Astrocyte (in vitro differentiated cells and primary cell): ENCODE measurements around the gene PKD2. TPM values are rescaled to one million over a fixed set of nuclear protein-coding genes. Genes with fewer than 3 reads are reported as not detected.

Experiments used
- DNase-seq: peaks from one replicate; pipeline ENCODE4 v3.0.0-alpha.2; 2010; ENCODE audit warnings: low read depth
- FAIRE-seq: peaks from 2 replicates; lab custom pipeline; 2011; peaks lifted over from hg19 to GRCh38; lab: Jason Lieb, UNC
- H2AFZ ChIP-seq: 2 replicates; pipeline ENCODE4 v1.6.0; 2012; ENCODE audit warnings: low read depth, low read length, inconsistent platforms
- H3K27ac ChIP-seq: 2 replicates; pipeline ENCODE4 v1.5.1; 2011; ENCODE audit warnings: low read depth, low read length, inconsistent platforms
- H3K27me3 ChIP-seq: 2 replicates; pipeline ENCODE4 v1.6.0; 2011; ENCODE audit warnings: low read length, inconsistent platforms; ENCODE audit not compliant: insufficient read depth
- H3K36me3 ChIP-seq: 2 replicates; pipeline ENCODE4 v1.5.1; 2011; ENCODE audit warnings: low read length, inconsistent platforms; ENCODE audit not compliant: insufficient read depth
- H3K4me1 ChIP-seq: 2 replicates; pipeline ENCODE4 v1.5.1; 2011; ENCODE audit warnings: low read length, inconsistent platforms; ENCODE audit not compliant: insufficient read depth
- H3K4me2 ChIP-seq: 2 replicates; pipeline ENCODE4 v1.6.0; 2012; ENCODE audit warnings: low read length, inconsistent platforms
- H3K4me3 ChIP-seq: 2 replicates; pipeline ENCODE4 v1.5.1; 2011; ENCODE audit warnings: low read depth, mild to moderate bottlenecking, low read length, inconsistent platforms; ENCODE audit not compliant: insufficient read depth
- H3K79me2 ChIP-seq: 2 replicates; pipeline ENCODE4 v1.6.0; 2012; ENCODE audit warnings: mild to moderate bottlenecking, low read length, inconsistent platforms; ENCODE audit not compliant: insufficient read depth
- H3K9ac ChIP-seq: 2 replicates; pipeline ENCODE4 v1.6.0; 2012; ENCODE audit warnings: mild to moderate bottlenecking, low read length, inconsistent platforms
- H3K9me3 ChIP-seq: 2 replicates; pipeline ENCODE4 v1.5.1; 2012; ENCODE audit warnings: low read depth, mild to moderate bottlenecking, low read length, inconsistent platforms; ENCODE audit not compliant: insufficient read depth
- H4K20me1 ChIP-seq: 2 replicates; pipeline ENCODE4 v1.6.0; 2012; ENCODE audit warnings: low read length, inconsistent platforms; ENCODE audit not compliant: insufficient read depth
- H3K27ac Mint-ChIP-seq: one replicate; pipeline ENCODE4 v1.8.0; 2021; ENCODE audit warnings: mild to moderate bottlenecking, mixed read lengths; ENCODE audit not compliant: unreplicated experiment
- H3K27me3 Mint-ChIP-seq: one replicate; pipeline ENCODE4 v1.8.0; 2021; ENCODE audit warnings: low read depth, mixed read lengths; ENCODE audit not compliant: unreplicated experiment
- H3K36me3 Mint-ChIP-seq: one replicate; pipeline ENCODE4 v1.8.0; 2021; ENCODE audit warnings: low read depth, mixed read lengths; ENCODE audit not compliant: unreplicated experiment
- H3K4me1 Mint-ChIP-seq: one replicate; pipeline ENCODE4 v1.8.0; 2021; ENCODE audit warnings: low read depth, mixed read lengths; ENCODE audit not compliant: unreplicated experiment
- H3K4me3 Mint-ChIP-seq: one replicate; pipeline ENCODE4 v1.8.0; 2021; ENCODE audit warnings: mild to moderate bottlenecking, moderate library complexity, mixed read lengths; ENCODE audit not compliant: unreplicated experiment
- H3K9me3 Mint-ChIP-seq: one replicate; pipeline ENCODE4 v1.8.0; 2021; ENCODE audit warnings: mild to moderate bottlenecking, mixed read lengths; ENCODE audit not compliant: unreplicated experiment
- CTCF ChIP-seq: IDR thresholded peaks from 2 replicates; pipeline ENCODE4 v1.5.1; 2011; ENCODE audit warnings: low read depth, mild to moderate bottlenecking, inconsistent platforms, low read length, moderate library complexity; ENCODE audit not compliant: insufficient read depth
- EZH2 ChIP-seq: IDR thresholded peaks from 2 replicates; pipeline ENCODE4 v1.6.1; 2012; ENCODE audit warnings: mild to moderate bottlenecking, low read length, inconsistent platforms; ENCODE audit not compliant: insufficient read depth
- total RNA-seq: library from RNA; stranded (reverse); gene quantifications from 2 replicates; pipeline ENCODE4 v1.2.1, GENCODE V29; 2021

Gene PKD2
- total RNA-seq, 1 donor from 2014 or later, result 19.7 TPM

DNA sequence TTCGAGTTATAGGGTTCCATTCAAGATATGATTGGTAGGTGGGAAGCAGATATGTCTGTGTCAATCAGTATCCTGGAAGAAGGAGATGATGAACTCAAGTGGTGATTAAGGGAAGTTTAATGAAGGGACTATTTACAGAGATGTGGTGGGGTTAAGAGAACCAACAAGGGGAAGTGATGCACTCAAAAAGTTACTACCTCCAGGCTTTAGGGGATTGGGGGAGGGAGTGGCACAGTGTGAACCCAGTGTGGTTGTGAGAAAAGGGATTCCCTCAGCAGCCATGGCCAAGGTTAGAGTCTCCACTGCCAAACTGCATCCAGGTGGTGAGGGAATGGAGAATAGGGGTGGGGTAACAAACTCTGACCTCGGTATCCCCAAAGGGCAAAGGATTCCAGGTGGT, 27.9 kb downstream of the PKD2 start:
- no peak overlapping the region for H3K4me2 ChIP-seq
- no peak for FAIRE-seq
- Mint-ChIP-seq H3K27ac (no peak overlapping the region), H3K4me3 (no peak overlapping the region), H3K36me3 (peaks cover 7% of the 10 kb centered on the region), H3K27me3 (no peaks in the 10 kb centered on the region), H3K9me3 (no peaks in the 10 kb centered on the region), H3K4me1 (no peaks in the 10 kb centered on the region)
- peaks cover 40% of the 10 kb centered on the region for H3K36me3 ChIP-seq
- no peak overlapping the region for H3K9ac ChIP-seq
- DNase-seq, result no peak
- H3K27me3 ChIP-seq, result no peaks in the 10 kb centered on the region
- peaks cover 3% of the 10 kb centered on the region for H3K79me2 ChIP-seq
- H2AFZ ChIP-seq, result no peak overlapping the region
- H3K4me1 ChIP-seq, result no peaks in the 10 kb centered on the region
- no peak overlapping the region for H3K4me3 ChIP-seq
- H4K20me1 ChIP-seq, result peaks cover 31% of the 10 kb centered on the region
- no peak overlapping the region for H3K27ac ChIP-seq
- H3K9me3 ChIP-seq, result no peaks in the 10 kb centered on the region
- TF ChIP-seq EZH2 (no peak), CTCF (no peak)

DNA sequence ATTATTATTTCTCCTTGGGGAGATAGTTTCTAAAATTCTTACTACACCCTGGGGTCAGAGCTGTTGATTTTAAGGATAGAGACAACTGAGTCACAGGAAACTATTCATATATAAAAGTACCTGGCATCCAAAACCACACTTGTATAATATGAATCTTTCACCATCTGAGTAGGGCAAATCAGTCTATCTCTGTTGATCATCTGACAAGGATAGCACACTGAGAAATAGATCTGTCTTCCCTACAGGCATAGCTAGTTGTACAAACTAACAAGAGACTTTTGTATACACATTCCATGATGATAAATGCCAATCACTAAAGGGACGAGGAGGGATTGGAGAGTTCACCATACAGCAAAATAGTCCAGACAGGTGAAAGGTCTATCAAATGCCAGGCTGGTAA, 30.0 kb downstream of the PKD2 start:
- no peak overlapping the region for H3K4me2 ChIP-seq
- Mint-ChIP-seq H3K4me1 (no peaks in the 10 kb centered on the region), H3K36me3 (peaks cover 3% of the 10 kb centered on the region), H3K4me3 (no peak overlapping the region), H3K27ac (no peak overlapping the region), H3K9me3 (no peaks in the 10 kb centered on the region), H3K27me3 (no peaks in the 10 kb centered on the region)
- peaks cover 39% of the 10 kb centered on the region for H4K20me1 ChIP-seq
- H3K79me2 ChIP-seq, result peaks cover 3% of the 10 kb centered on the region
- no peaks in the 10 kb centered on the region for H3K9me3 ChIP-seq
- no peaks in the 10 kb centered on the region for H3K27me3 ChIP-seq
- H2AFZ ChIP-seq, result no peak overlapping the region
- H3K27ac ChIP-seq, result no peak overlapping the region
- no peak overlapping the region for H3K9ac ChIP-seq
- no peak for TF ChIP-seq EZH2
- TF ChIP-seq CTCF, result no peak
- FAIRE-seq (no peak), DNase-seq (no peak)
- H3K36me3 ChIP-seq, result peaks cover 49% of the 10 kb centered on the region
- no peak overlapping the region for H3K4me3 ChIP-seq
- no peaks in the 10 kb centered on the region for H3K4me1 ChIP-seq

DNA sequence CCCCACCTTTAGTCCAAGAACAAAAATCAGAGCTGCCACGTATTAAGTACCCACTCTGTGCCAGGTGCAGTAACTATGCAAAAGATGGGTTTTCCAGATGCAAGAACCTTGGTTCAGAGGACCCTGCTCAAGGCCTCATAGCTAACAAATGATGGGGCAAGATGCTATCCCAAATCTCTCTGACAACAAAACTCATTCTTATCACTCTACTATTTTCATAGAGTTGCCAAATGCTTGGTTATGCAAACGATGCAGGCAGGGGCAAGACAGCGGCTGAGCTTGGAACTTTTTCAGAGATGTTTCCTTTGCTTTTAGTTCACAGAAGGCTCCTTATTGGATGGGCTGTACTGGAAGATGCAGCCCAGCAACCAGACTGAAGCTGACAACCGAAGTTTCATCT, 30.5 kb downstream of the PKD2 start:
- H3K4me3 Mint-ChIP-seq, result no peak overlapping the region
- Histone ChIP-seq H3K36me3 (peaks cover 53% of the 10 kb centered on the region), H3K4me3 (no peak overlapping the region), H2AFZ (no peak overlapping the region), H3K9ac (no peak overlapping the region), H3K9me3 (no peaks in the 10 kb centered on the region), H3K79me2 (peaks cover 3% of the 10 kb centered on the region), H3K27me3 (no peaks in the 10 kb centered on the region), H3K27ac (no peak overlapping the region), H4K20me1 (peaks cover 34% of the 10 kb centered on the region), H3K4me2 (no peak overlapping the region), H3K4me1 (no peaks in the 10 kb centered on the region)
- DNase-seq, result no peak
- no peak for TF ChIP-seq CTCF
- TF ChIP-seq EZH2, result no peak
- H3K27ac Mint-ChIP-seq, result no peak overlapping the region
- no peaks in the 10 kb centered on the region for H3K4me1 Mint-ChIP-seq
- peaks cover 3% of the 10 kb centered on the region for H3K36me3 Mint-ChIP-seq
- H3K9me3 Mint-ChIP-seq, result no peaks in the 10 kb centered on the region
- no peaks in the 10 kb centered on the region for H3K27me3 Mint-ChIP-seq
- FAIRE-seq, result no peak
